GM12878 (cell line): ENCODE results near the gene MTX1. TPM values are rescaled to one million over a fixed set of nuclear protein-coding genes. Genes with fewer than 3 reads are reported as not detected.
A peak's percentile ranks its signal among the peaks of the same experiment; 100 is the strongest.

Experiments
- CREB1 ChIP-seq: IDR thresholded peaks from 2 replicates; pipeline ENCODE4 v1.6.1; 2012; ENCODE audit warnings: low read depth, mild to moderate bottlenecking, inconsistent platforms
- GATAD2B ChIP-seq: fragments of 450-650 bp; conservative IDR thresholded peaks from 2 replicates; pipeline ENCODE4 v1.6.1; 2017; ENCODE audit warnings: low read depth, mild to moderate bottlenecking, moderate library complexity
- HDAC6 ChIP-seq: fragments of 200-600 bp; sonication (generic); IDR thresholded peaks from one replicate; pipeline ENCODE4 v1.8.0; 2017; ENCODE audit warnings: antibody characterized with exemption; ENCODE audit not compliant: unreplicated experiment
- IKZF1 ChIP-seq: fragments of 450-650 bp; conservative IDR thresholded peaks from 2 replicates; pipeline ENCODE4 v1.6.1; 2017; ENCODE audit warnings: antibody characterized with exemption, mild to moderate bottlenecking
- IKZF2 ChIP-seq, 2 experiments: fragments of 450-650 bp; IDR thresholded peaks; 2 replicates each; pipeline ENCODE4 v1.6.1; 2017; ENCODE audit warnings: mild to moderate bottlenecking in 2 of 2, moderate library complexity in 2 of 2
- JUNB ChIP-seq: IDR thresholded peaks from 2 replicates; pipeline ENCODE4 v1.6.1; 2016; ENCODE audit warnings: antibody characterized with exemption, mild to moderate bottlenecking
- MTA2 ChIP-seq: fragments of 450-650 bp; IDR thresholded peaks from 2 replicates; pipeline ENCODE4 v1.6.1; 2016; ENCODE audit warnings: low read depth, mild to moderate bottlenecking, moderate library complexity
- MTA3 ChIP-seq: IDR thresholded peaks from 2 replicates; pipeline ENCODE4 v1.6.1; 2012; ENCODE audit warnings: low read length, inconsistent platforms, borderline replicate concordance
- MXI1 ChIP-seq: fragments of 150-350 bp; IDR thresholded peaks from 2 replicates; pipeline ENCODE4 v1.6.1; 2011; ENCODE audit warnings: low read depth, mild to moderate bottlenecking, inconsistent platforms, low read length, improper control_type of control experiment
- MYC ChIP-seq: IDR thresholded peaks from 2 replicates; pipeline ENCODE4 v1.6.1; 2011; ENCODE audit warnings: mild to moderate bottlenecking, low read length, moderate library complexity, inconsistent platforms; ENCODE audit not compliant: insufficient read depth, insufficient replicate concordance, insufficient read length, severe bottlenecking
- NFIC ChIP-seq: IDR thresholded peaks from 2 replicates; pipeline ENCODE4 v1.6.1; 2012; ENCODE audit warnings: low read depth, mild to moderate bottlenecking, inconsistent platforms, low read length, moderate library complexity
- POLR2AphosphoS5 ChIP-seq: IDR thresholded peaks from 2 replicates; pipeline ENCODE4 v1.6.1; 2011; ENCODE audit warnings: mild to moderate bottlenecking, low read length, inconsistent platforms
- RAD21 ChIP-seq: IDR thresholded peaks from 2 replicates; pipeline ENCODE4 v1.6.1; 2011; ENCODE audit warnings: mild to moderate bottlenecking, low read depth, low read length, moderate library complexity; ENCODE audit not compliant: insufficient read depth
- RCOR1 ChIP-seq: conservative IDR thresholded peaks from 2 replicates; pipeline ENCODE4 v1.6.1; 2012; ENCODE audit warnings: low read depth, low read length, improper control_type of control experiment
- SREBF1 ChIP-seq: IDR thresholded peaks from 2 replicates; pipeline ENCODE4 v1.6.1; 2012; ENCODE audit warnings: mild to moderate bottlenecking, low read length
- TCF3 ChIP-seq: IDR thresholded peaks from 2 replicates; pipeline ENCODE4 v1.6.1; 2012; ENCODE audit warnings: low read depth, mild to moderate bottlenecking, low read length, borderline replicate concordance; ENCODE audit not compliant: insufficient read depth
- ZNF274 ChIP-seq: IDR thresholded peaks from one replicate; pipeline ENCODE4 v1.8.0; 2011; ENCODE audit not compliant: insufficient read length, insufficient read depth
- polyA plus RNA-seq, 11 experiments: library from polyadenylated mRNA; depleted of rRNA in 4 of 11; unstranded in 6 of 11; stranded (reverse) in 5 of 11; fragments of >200 nt; fragmentation: Nextera tagmentation in 4 of 11; fragmentation: Illumina TruSeq in 1 of 11; extraction: Ambion mirVana in 4 of 11; extraction: Trizol in 1 of 11; gene quantifications; 1 replicate in 1 of 11; 2 replicates in 10 of 11; pipeline versions ENCODE4 v1.2.1 to v1.2.3, GENCODE V29; 2011 to 2016; ENCODE audit warnings: inconsistent platforms in 2 of 11, missing spikeins in 2 of 11, low read depth in 1 of 11
- total RNA-seq, 4 experiments: library from RNA; depleted of rRNA in 3 of 4; stranded (reverse); fragments of >200 nt in 3 of 4; fragmentation: Illumina TruSeq in 1 of 4; extraction: Trizol in 1 of 4; gene quantifications; 2 replicates each; pipeline versions ENCODE4 v1.2.1 to v1.2.3, GENCODE V29; 2013 to 2021
- TF ChIP-seq, protein P1 (sequence below): fragments of 450-650 bp; IDR thresholded peaks from 2 replicates; pipeline ENCODE4 v1.6.1; 2017; ENCODE audit warnings: mild to moderate bottlenecking, moderate library complexity
- TF ChIP-seq, protein P2 (sequence below): fragments of 450-650 bp; IDR thresholded peaks from 2 replicates; pipeline ENCODE4 v1.6.1; 2017; ENCODE audit warnings: low read depth, mild to moderate bottlenecking, moderate library complexity
- TF ChIP-seq, protein P3 (sequence below): fragments of 450-650 bp; conservative IDR thresholded peaks from 2 replicates; pipeline ENCODE4 v1.6.1; 2017; ENCODE audit warnings: mild to moderate bottlenecking, moderate library complexity

MTX1 gene
- total and polyA plus RNA-seq, 10 of the 15 experiments (the other 5 are each of a cell fraction or from before 2014, with no cell fraction given): 15.8 to 92.0 (median 49.1) TPM

DNA sequence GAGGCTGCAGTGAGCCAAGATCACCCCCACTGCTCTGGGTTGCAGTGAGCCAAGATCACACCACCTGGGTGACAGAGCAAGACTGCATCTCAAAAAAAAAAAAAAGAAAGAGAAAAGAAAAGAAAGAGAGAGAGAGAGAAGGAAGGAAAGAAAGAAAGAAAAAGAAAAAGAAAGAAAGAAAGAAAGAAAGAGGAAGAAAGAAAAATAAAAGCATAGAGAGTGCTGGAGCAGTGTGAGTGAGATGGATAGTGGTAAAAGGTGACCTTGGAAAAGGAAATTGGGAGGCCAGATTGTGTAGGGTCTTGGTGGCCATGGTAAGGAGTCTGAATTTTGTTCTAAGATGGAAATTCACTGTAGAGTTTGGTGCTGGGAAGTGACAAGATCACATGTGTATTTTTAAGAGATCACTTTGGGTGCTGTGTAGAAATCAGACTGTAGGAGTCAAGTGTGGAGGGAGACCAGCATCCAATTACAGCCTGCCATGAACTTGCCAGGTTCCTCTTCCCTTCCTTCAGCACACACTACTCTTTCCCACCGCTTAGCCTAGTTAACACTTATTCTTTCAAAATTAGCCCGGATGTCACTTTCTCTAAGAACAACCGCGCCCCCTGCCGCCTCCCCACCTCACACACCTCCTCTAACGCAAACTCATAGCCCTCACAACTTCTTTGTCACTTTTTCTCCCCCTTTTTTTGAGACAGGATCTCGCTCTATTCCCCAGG, 17.9 kb downstream of the MTX1 start (continued):
- TF ChIP-seq, protein P1, sequence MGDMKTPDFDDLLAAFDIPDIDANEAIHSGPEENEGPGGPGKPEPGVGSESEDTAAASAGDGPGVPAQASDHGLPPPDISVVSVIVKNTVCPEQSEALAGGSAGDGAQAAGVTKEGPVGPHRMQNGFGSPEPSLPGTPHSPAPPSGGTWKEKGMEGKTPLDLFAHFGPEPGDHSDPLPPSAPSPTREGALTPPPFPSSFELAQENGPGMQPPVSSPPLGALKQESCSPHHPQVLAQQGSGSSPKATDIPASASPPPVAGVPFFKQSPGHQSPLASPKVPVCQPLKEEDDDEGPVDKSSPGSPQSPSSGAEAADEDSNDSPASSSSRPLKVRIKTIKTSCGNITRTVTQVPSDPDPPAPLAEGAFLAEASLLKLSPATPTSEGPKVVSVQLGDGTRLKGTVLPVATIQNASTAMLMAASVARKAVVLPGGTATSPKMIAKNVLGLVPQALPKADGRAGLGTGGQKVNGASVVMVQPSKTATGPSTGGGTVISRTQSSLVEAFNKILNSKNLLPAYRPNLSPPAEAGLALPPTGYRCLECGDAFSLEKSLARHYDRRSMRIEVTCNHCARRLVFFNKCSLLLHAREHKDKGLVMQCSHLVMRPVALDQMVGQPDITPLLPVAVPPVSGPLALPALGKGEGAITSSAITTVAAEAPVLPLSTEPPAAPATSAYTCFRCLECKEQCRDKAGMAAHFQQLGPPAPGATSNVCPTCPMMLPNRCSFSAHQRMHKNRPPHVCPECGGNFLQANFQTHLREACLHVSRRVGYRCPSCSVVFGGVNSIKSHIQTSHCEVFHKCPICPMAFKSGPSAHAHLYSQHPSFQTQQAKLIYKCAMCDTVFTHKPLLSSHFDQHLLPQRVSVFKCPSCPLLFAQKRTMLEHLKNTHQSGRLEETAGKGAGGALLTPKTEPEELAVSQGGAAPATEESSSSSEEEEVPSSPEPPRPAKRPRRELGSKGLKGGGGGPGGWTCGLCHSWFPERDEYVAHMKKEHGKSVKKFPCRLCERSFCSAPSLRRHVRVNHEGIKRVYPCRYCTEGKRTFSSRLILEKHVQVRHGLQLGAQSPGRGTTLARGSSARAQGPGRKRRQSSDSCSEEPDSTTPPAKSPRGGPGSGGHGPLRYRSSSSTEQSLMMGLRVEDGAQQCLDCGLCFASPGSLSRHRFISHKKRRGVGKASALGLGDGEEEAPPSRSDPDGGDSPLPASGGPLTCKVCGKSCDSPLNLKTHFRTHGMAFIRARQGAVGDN: no peak
- TF ChIP-seq SREBF1: no peak
- TF ChIP-seq MTA2: no peak
- no peak for TF ChIP-seq IKZF1
- no peak for TF ChIP-seq JUNB
- TF ChIP-seq CREB1: 0 out of 2 replicates have a peak, but pooled peaks have one; percentile 18
- no peak for TF ChIP-seq MTA3
- no peak for TF ChIP-seq GATAD2B
- peak; percentile 75 for TF ChIP-seq RAD21
- TF ChIP-seq TCF3: no peak
- no peak for TF ChIP-seq ZNF274
- TF ChIP-seq, protein P2, sequence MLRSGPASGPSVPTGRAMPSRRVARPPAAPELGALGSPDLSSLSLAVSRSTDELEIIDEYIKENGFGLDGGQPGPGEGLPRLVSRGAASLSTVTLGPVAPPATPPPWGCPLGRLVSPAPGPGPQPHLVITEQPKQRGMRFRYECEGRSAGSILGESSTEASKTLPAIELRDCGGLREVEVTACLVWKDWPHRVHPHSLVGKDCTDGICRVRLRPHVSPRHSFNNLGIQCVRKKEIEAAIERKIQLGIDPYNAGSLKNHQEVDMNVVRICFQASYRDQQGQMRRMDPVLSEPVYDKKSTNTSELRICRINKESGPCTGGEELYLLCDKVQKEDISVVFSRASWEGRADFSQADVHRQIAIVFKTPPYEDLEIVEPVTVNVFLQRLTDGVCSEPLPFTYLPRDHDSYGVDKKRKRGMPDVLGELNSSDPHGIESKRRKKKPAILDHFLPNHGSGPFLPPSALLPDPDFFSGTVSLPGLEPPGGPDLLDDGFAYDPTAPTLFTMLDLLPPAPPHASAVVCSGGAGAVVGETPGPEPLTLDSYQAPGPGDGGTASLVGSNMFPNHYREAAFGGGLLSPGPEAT: peak; percentile 14; the same call in 1 of the 2 replicates
- peak; percentile 50 to 54 for TF ChIP-seq IKZF2 (IDR thresholded peaks at IDR 0.05)
- no peak for TF ChIP-seq RCOR1
- TF ChIP-seq HDAC6: no peak
- no peak for TF ChIP-seq MYC
- no peak for TF ChIP-seq POLR2AphosphoS5
- TF ChIP-seq, protein P3, sequence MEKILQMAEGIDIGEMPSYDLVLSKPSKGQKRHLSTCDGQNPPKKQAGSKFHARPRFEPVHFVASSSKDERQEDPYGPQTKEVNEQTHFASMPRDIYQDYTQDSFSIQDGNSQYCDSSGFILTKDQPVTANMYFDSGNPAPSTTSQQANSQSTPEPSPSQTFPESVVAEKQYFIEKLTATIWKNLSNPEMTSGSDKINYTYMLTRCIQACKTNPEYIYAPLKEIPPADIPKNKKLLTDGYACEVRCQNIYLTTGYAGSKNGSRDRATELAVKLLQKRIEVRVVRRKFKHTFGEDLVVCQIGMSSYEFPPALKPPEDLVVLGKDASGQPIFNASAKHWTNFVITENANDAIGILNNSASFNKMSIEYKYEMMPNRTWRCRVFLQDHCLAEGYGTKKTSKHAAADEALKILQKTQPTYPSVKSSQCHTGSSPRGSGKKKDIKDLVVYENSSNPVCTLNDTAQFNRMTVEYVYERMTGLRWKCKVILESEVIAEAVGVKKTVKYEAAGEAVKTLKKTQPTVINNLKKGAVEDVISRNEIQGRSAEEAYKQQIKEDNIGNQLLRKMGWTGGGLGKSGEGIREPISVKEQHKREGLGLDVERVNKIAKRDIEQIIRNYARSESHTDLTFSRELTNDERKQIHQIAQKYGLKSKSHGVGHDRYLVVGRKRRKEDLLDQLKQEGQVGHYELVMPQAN: no peak
- TF ChIP-seq NFIC: no peak
- no peak for TF ChIP-seq MXI1
